PC-9 (cell line): ENCODE results near the gene HABP4.

Experiments
- CTCF ChIP-seq: fragments of 200-600 bp; sonication (generic); conservative IDR thresholded peaks from 2 replicates; pipeline ENCODE4 v1.6.1; 2017; ENCODE audit warnings: mixed run types, antibody characterized with exemption, mild to moderate bottlenecking, moderate library complexity
- EZH2 ChIP-seq: fragments of 200-600 bp; sonication (generic); IDR thresholded peaks from 2 replicates; pipeline ENCODE4 v1.8.0; 2017; ENCODE audit warnings: antibody characterized with exemption, low read depth

GRCh38 chr9:96423322-96423984 lies 26.5 kb upstream of the HABP4 start:
- TF ChIP-seq CTCF: no peak
- TF ChIP-seq EZH2: no peak
